ENCODE data around the gene ANKRD40CL. TPM values are rescaled to one million over a fixed set of nuclear protein-coding genes. Genes with fewer than 3 reads are reported as not detected.
A peak's percentile ranks its signal among the peaks of the same experiment; 100 is the strongest.

ANKRD40CL gene
- total RNA-seq, 2 experiments from 2014 or later: not detected

DNA sequence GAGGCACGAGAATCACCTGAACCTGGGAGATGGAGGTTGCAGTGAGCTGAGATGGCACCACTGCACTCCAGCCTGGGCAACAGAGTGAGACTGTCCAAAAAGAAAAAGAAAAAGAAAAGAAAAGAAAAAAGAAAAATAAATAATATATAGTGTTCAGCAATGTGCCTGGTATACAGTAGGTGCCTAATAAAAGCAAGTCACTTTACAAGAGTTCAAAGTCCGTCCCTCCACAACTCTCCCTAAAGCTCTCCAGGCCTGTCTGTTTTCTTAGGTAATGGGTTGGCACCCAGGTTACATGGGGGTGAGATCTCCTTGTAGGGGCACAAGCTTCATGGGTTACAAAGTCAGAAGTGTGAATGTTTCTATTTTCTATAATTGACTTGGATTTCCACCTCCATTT, 16.6 kb upstream of the ANKRD40CL start:
- no peak overlapping the region for H3K27ac ChIP-seq (ENCODE audit: low read depth, low read length, poor library complexity, severe bottlenecking)
- CTCF ChIA-PET (ENCODE audit: unreplicated experiment): interaction anchor here (1.0 kb wide), 1 partner anchor 79 kb away, joined by 3 read pairs; no protein-coding TSS in a partner anchor
- no peak overlapping the region for H3K4me2 ChIP-seq (ENCODE audit: low read length)
- no peak for TF ChIP-seq EZH2phosphoT487 (IDR thresholded peaks at IDR 0.05; ENCODE audit: borderline replicate concordance, low read depth, low read length)
- TF ChIP-seq, protein P1, sequence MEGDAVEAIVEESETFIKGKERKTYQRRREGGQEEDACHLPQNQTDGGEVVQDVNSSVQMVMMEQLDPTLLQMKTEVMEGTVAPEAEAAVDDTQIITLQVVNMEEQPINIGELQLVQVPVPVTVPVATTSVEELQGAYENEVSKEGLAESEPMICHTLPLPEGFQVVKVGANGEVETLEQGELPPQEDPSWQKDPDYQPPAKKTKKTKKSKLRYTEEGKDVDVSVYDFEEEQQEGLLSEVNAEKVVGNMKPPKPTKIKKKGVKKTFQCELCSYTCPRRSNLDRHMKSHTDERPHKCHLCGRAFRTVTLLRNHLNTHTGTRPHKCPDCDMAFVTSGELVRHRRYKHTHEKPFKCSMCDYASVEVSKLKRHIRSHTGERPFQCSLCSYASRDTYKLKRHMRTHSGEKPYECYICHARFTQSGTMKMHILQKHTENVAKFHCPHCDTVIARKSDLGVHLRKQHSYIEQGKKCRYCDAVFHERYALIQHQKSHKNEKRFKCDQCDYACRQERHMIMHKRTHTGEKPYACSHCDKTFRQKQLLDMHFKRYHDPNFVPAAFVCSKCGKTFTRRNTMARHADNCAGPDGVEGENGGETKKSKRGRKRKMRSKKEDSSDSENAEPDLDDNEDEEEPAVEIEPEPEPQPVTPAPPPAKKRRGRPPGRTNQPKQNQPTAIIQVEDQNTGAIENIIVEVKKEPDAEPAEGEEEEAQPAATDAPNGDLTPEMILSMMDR (conservative IDR thresholded peaks at IDR 0.05; ENCODE audit: low read length): no peak
- no peak overlapping the region for H2AFZ ChIP-seq (ENCODE audit: low read length)
- H4K20me1 ChIP-seq (ENCODE audit: insufficient read depth, low read length): no peaks in the 10 kb centered on the region
- BruUV-seq (replicated peaks): no TSS peak
- intact Hi-C loops (cut with micrococcal nuclease; ENCODE audit: unreplicated experiment): loop anchor here (1.0 to 5.0 kb wide), 3 partner anchors 38 to 172 kb away; no protein-coding TSS in a partner anchor
- H3K4me1 ChIP-seq (ENCODE audit: insufficient read depth, low read length, poor library complexity, severe bottlenecking): no peaks in the 10 kb centered on the region
- H3K4me3 ChIP-seq (ENCODE audit: low read depth, low read length, poor library complexity, severe bottlenecking): no peak overlapping the region
- H3K79me2 ChIP-seq (ENCODE audit: insufficient read depth, low read depth, low read length): no peaks in the 10 kb centered on the region
- H3K36me3 ChIP-seq (ENCODE audit: insufficient read depth, low read length): no peaks in the 10 kb centered on the region
- H3K9me3 ChIP-seq (ENCODE audit: low read length): no peaks in the 10 kb centered on the region
- POLR2A ChIA-PET: no interaction called here
- DNase-seq (ENCODE audit: low spot score): no peak
- no peaks in the 10 kb centered on the region for H3K9me2 ChIP-seq (ENCODE audit: insufficient read depth, low read length)

DNA sequence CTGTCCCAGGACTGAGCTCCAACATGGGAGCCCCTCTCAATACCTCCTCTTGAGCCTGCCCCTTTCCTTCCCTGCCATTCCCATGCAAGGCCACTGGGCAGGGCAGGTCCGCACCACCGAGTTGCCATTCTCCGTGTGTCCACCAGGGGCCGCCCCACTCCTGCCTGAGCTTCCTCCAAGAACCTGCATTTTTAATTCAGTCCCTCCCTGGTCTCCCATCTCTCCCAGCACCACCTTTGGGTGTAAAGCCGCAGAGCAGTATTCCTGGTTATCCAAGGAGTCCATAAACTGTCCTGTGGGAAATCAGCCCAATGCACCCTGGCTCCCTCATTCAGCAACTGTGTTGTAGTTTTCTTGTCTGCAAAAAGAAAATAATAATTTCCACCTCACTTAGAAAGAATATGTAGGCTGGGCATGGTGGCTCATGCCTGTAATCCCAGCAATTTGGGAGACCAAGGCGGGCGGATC, 15.9 kb upstream of the ANKRD40CL start:
- intact Hi-C loops (cut with micrococcal nuclease; ENCODE audit: unreplicated experiment): loop anchor here (1.0 to 5.0 kb wide), 3 partner anchors 39 to 173 kb away; no protein-coding TSS in a partner anchor
- Histone ChIP-seq H3K9me2 (ENCODE audit: insufficient read depth, low read length) (no peaks in the 10 kb centered on the region), H3K36me3 (ENCODE audit: insufficient read depth, low read length) (no peaks in the 10 kb centered on the region), H3K27ac (ENCODE audit: low read depth, low read length, poor library complexity, severe bottlenecking) (no peak overlapping the region), H3K4me2 (ENCODE audit: low read length) (no peak overlapping the region), H3K9me3 (ENCODE audit: low read length) (no peaks in the 10 kb centered on the region), H4K20me1 (ENCODE audit: insufficient read depth, low read length) (no peaks in the 10 kb centered on the region), H2AFZ (ENCODE audit: low read length) (no peak overlapping the region), H3K4me3 (ENCODE audit: low read depth, low read length, poor library complexity, severe bottlenecking) (no peak overlapping the region), H3K4me1 (ENCODE audit: insufficient read depth, low read length, poor library complexity, severe bottlenecking) (no peaks in the 10 kb centered on the region), H3K79me2 (ENCODE audit: insufficient read depth, low read depth, low read length) (no peaks in the 10 kb centered on the region)
- ChIA-PET CTCF (ENCODE audit: unreplicated experiment) (interaction anchor here (0.6 to 1.1 kb wide), 4 partner anchors 69 to 183 kb away, joined by 3 to 6 read pairs (median 4); no protein-coding TSS in a partner anchor), POLR2A (interaction anchor here (0.6 kb wide), 2 partner anchors 25 to 32 kb away, joined by 3 to 5 read pairs; no protein-coding TSS in a partner anchor)
- DNase-seq (ENCODE audit: low spot score): peak; percentile 76
- no peak for TF ChIP-seq EZH2phosphoT487 (IDR thresholded peaks at IDR 0.05; ENCODE audit: borderline replicate concordance, low read depth, low read length)
- TF ChIP-seq, protein P1 (conservative IDR thresholded peaks at IDR 0.05; ENCODE audit: low read length): peak; percentile 98
- no TSS peak for BruUV-seq (replicated peaks)

DNA sequence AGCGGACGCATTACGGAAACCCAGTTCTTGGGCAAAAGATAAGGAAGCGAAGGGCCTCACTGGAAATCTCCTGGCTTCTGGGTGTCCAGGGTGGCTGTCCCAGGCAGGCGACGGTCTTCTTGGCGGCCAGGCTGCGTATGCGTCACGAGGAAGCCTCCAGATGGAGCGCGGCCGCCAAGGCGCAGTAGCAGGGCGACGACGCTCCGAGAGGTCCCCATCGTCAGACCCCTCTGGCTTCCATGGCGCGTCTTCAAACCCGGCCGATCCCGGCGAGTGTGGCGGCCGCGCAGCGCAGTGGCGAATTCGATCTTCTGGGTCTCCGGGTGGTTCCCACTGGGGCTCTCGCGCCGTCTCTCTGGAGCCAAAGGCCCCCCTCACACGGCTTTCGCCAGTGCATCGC, 13.8 kb upstream of the ANKRD40CL start:
- no peaks in the 10 kb centered on the region for H3K36me3 ChIP-seq (ENCODE audit: insufficient read depth, low read length)
- TF ChIP-seq, protein P1 (conservative IDR thresholded peaks at IDR 0.05; ENCODE audit: low read length): no peak
- no peak for TF ChIP-seq EZH2phosphoT487 (IDR thresholded peaks at IDR 0.05; ENCODE audit: borderline replicate concordance, low read depth, low read length)
- no peaks in the 10 kb centered on the region for H3K4me1 ChIP-seq (ENCODE audit: insufficient read depth, low read length, poor library complexity, severe bottlenecking)
- no peak overlapping the region for H2AFZ ChIP-seq (ENCODE audit: low read length)
- no peak overlapping the region for H3K27ac ChIP-seq (ENCODE audit: low read depth, low read length, poor library complexity, severe bottlenecking)
- intact Hi-C loops (cut with micrococcal nuclease; ENCODE audit: unreplicated experiment): loop anchor here (5.0 kb wide), 1 partner anchor 41 kb away; no protein-coding TSS in a partner anchor
- H4K20me1 ChIP-seq (ENCODE audit: insufficient read depth, low read length): no peaks in the 10 kb centered on the region
- H3K9me2 ChIP-seq (ENCODE audit: insufficient read depth, low read length): no peaks in the 10 kb centered on the region
- no peaks in the 10 kb centered on the region for H3K79me2 ChIP-seq (ENCODE audit: insufficient read depth, low read depth, low read length)
- no peak overlapping the region for H3K4me3 ChIP-seq (ENCODE audit: low read depth, low read length, poor library complexity, severe bottlenecking)
- no peak overlapping the region for H3K4me2 ChIP-seq (ENCODE audit: low read length)
- POLR2A ChIA-PET: interaction anchor here (0.7 kb wide), 1 partner anchor 97 kb away, joined by 4 read pairs; no protein-coding TSS in a partner anchor
- CTCF ChIA-PET (ENCODE audit: unreplicated experiment): no interaction called here
- no peak for DNase-seq (ENCODE audit: low spot score)
- BruUV-seq (replicated peaks): no TSS peak
- H3K9me3 ChIP-seq (ENCODE audit: low read length): no peaks in the 10 kb centered on the region

Data from OCI-LY7 (cell line).